DND-41 (cell line): Measurements from ENCODE around the gene KCNMA1.

Source experiments
- ATAC-seq: fragments of 200-7000 bp; cut with Tn5 transposase; 3 replicates; pipeline ENCODE4 v1.9.1; 2021; ENCODE audit warnings: low read depth; ENCODE audit not compliant: insufficient read depth
- DNase-seq: peaks from one replicate; pipeline ENCODE4 v3.0.0-alpha.2; 2020
- H2AFZ ChIP-seq: 2 replicates; pipeline ENCODE4 v1.6.0; 2012; ENCODE audit warnings: low read depth, low read length
- H3K27ac ChIP-seq: 2 replicates; pipeline ENCODE4 v1.5.1; 2012; ENCODE audit warnings: low read length, inconsistent platforms
- H3K27me3 ChIP-seq: fragments of 200-600 bp; sonication (generic); 2 replicates; pipeline ENCODE4 v1.6.0; 2012; ENCODE audit warnings: low read length, mild to moderate bottlenecking, inconsistent platforms; ENCODE audit not compliant: insufficient read depth, poor library complexity
- H3K36me3 ChIP-seq: 2 replicates; pipeline ENCODE4 v1.5.1; 2012; ENCODE audit warnings: low read length, inconsistent platforms; ENCODE audit not compliant: insufficient read depth
- H3K4me1 ChIP-seq: 2 replicates; pipeline ENCODE4 v1.5.1; 2012; ENCODE audit warnings: mild to moderate bottlenecking, low read length; ENCODE audit not compliant: insufficient read depth
- H3K4me2 ChIP-seq: 2 replicates; pipeline ENCODE4 v1.6.0; 2012; ENCODE audit warnings: mild to moderate bottlenecking, moderate library complexity, low read length, inconsistent platforms; ENCODE audit not compliant: insufficient read depth
- H3K4me3 ChIP-seq, 2 experiments: fragments of 200-600 bp in 1 of 2; shearing (Covaris generic) in 1 of 2; 2 replicates each; pipeline ENCODE4 v1.5.1; 2012 to 2016; ENCODE audit warnings: inconsistent platforms in 2 of 2, low read length in 2 of 2, mild to moderate bottlenecking in 2 of 2, low read depth in 1 of 2, moderate library complexity in 1 of 2
- H3K79me2 ChIP-seq: 2 replicates; pipeline ENCODE4 v1.6.0; 2012; ENCODE audit warnings: low read length, inconsistent platforms; ENCODE audit not compliant: insufficient read depth
- H3K9ac ChIP-seq: 2 replicates; pipeline ENCODE4 v1.6.0; 2012; ENCODE audit warnings: low read depth, mild to moderate bottlenecking, inconsistent platforms, low read length, moderate library complexity
- H3K9me3 ChIP-seq: 2 replicates; pipeline ENCODE4 v1.5.1; 2012; ENCODE audit warnings: low read length, moderate library complexity, mild to moderate bottlenecking, inconsistent platforms; ENCODE audit not compliant: insufficient read depth, severe bottlenecking
- H4K20me1 ChIP-seq: 2 replicates; pipeline ENCODE4 v1.6.0; 2012; ENCODE audit warnings: low read length; ENCODE audit not compliant: insufficient read depth
- EZH2 ChIP-seq: IDR thresholded peaks from 3 replicates; pipeline ENCODE4 v1.6.1; 2012; ENCODE audit warnings: borderline replicate concordance, low read depth, mild to moderate bottlenecking, moderate library complexity, low read length, inconsistent platforms; ENCODE audit not compliant: severe bottlenecking
- TF ChIP-seq, protein P1 (sequence below): IDR thresholded peaks from 2 replicates; pipeline ENCODE4 v1.5.1; 2012; ENCODE audit warnings: borderline replicate concordance, low read length, moderate library complexity, mild to moderate bottlenecking; ENCODE audit not compliant: poor library complexity, severe bottlenecking; ENCODE audit errors: extremely low read depth

The KCNMA1 gene

DNA sequence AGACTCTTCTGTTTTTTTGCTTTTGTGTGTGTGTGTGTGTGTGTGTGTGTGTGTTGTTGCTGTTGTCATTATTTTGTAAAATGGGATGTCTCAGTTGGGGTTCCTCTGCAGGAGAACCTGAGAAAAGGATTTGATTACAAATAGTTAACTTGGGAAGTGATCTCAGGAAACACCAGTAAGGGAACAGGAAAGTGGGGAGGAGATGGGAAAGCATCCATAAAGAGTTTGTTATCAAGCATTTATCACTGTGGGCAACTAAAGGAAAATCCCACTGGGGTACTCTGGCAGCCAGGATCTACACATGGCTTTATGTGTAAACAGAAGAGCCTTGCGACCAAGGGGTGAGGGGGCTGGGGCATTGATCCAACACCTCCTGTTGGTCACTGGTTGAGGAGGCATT, 485.4 kb downstream of the KCNMA1 start:
- H4K20me1 ChIP-seq: no peaks in the 10 kb centered on the region
- ATAC-seq: no peak
- no peak overlapping the region for H2AFZ ChIP-seq
- H3K79me2 ChIP-seq: no peaks in the 10 kb centered on the region
- H3K4me1 ChIP-seq: no peaks in the 10 kb centered on the region
- H3K4me3 ChIP-seq: no peak overlapping the region
- H3K9me3 ChIP-seq: no peaks in the 10 kb centered on the region
- DNase-seq: no peak
- no peak overlapping the region for H3K9ac ChIP-seq
- TF ChIP-seq EZH2: no peak
- TF ChIP-seq, protein P1, sequence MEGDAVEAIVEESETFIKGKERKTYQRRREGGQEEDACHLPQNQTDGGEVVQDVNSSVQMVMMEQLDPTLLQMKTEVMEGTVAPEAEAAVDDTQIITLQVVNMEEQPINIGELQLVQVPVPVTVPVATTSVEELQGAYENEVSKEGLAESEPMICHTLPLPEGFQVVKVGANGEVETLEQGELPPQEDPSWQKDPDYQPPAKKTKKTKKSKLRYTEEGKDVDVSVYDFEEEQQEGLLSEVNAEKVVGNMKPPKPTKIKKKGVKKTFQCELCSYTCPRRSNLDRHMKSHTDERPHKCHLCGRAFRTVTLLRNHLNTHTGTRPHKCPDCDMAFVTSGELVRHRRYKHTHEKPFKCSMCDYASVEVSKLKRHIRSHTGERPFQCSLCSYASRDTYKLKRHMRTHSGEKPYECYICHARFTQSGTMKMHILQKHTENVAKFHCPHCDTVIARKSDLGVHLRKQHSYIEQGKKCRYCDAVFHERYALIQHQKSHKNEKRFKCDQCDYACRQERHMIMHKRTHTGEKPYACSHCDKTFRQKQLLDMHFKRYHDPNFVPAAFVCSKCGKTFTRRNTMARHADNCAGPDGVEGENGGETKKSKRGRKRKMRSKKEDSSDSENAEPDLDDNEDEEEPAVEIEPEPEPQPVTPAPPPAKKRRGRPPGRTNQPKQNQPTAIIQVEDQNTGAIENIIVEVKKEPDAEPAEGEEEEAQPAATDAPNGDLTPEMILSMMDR: no peak
- H3K36me3 ChIP-seq: no peaks in the 10 kb centered on the region
- no peak overlapping the region for H3K27ac ChIP-seq
- peaks cover 17% of the 10 kb centered on the region for H3K27me3 ChIP-seq
- H3K4me2 ChIP-seq: no peak overlapping the region

DNA sequence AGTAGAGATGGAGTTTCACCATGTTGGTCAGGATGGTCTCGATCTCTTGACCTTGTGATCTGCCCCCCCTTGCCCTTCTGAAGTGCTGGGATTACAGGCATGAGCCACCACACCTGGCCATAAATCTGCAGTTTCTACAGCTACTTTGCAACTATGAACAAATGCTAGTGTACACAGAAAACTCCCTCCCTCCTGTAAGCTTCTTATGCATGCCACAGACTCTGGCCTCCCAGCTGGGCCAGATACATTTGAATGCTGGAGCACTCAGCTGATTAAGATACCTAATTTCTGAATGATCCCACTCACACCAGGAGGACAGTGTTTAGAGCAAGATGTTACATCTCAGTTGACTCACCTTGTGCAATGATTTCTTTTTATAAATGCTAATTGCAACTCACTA, 486.2 kb downstream of the KCNMA1 start:
- no peak overlapping the region for H3K27ac ChIP-seq
- H3K4me3 ChIP-seq: no peak overlapping the region
- TF ChIP-seq EZH2: no peak
- TF ChIP-seq, protein P1: no peak
- H3K9ac ChIP-seq: no peak overlapping the region
- H3K79me2 ChIP-seq: no peaks in the 10 kb centered on the region
- H3K27me3 ChIP-seq: peaks cover 12% of the 10 kb centered on the region
- H3K4me1 ChIP-seq: no peaks in the 10 kb centered on the region
- no peak for ATAC-seq
- no peak overlapping the region for H3K4me2 ChIP-seq
- H3K36me3 ChIP-seq: no peaks in the 10 kb centered on the region
- no peaks in the 10 kb centered on the region for H3K9me3 ChIP-seq
- no peak for DNase-seq
- H2AFZ ChIP-seq: no peak overlapping the region
- no peaks in the 10 kb centered on the region for H4K20me1 ChIP-seq

DNA sequence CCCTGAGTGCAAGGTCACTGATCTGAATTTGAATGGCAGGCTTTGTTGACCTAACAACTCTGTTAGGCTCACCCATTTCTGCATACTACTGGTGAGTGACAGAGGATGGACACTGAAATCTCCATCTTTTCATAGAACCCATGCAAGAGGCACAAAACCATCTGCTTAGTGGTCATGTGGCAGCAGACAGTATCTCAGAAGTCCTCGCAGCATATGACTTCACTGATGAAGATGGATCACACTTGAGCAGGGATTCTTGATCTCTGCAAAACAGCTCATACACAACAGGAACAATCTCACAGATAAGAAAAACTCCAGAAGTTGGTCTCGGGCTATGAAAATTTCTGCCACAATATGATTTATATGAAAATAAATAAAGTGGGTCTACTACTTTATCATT, 487.9 kb downstream of the KCNMA1 start:
- no peak overlapping the region for H3K4me2 ChIP-seq
- no peak for TF ChIP-seq EZH2
- TF ChIP-seq, protein P1: no peak
- no peak overlapping the region for H3K9ac ChIP-seq
- H3K9me3 ChIP-seq: no peaks in the 10 kb centered on the region
- ATAC-seq (no peak), DNase-seq (no peak)
- H3K4me1 ChIP-seq: no peaks in the 10 kb centered on the region
- no peak overlapping the region for H3K4me3 ChIP-seq
- H3K36me3 ChIP-seq: no peaks in the 10 kb centered on the region
- peaks cover 5% of the 10 kb centered on the region for H3K27me3 ChIP-seq
- no peaks in the 10 kb centered on the region for H4K20me1 ChIP-seq
- no peaks in the 10 kb centered on the region for H3K79me2 ChIP-seq
- no peak overlapping the region for H3K27ac ChIP-seq
- H2AFZ ChIP-seq: no peak overlapping the region

GRCh38 chr10:77149001-77149400, 488.6 kb downstream of the KCNMA1 start:
- no peak overlapping the region for H2AFZ ChIP-seq
- H3K27ac ChIP-seq: no peak overlapping the region
- H4K20me1 ChIP-seq: no peaks in the 10 kb centered on the region
- H3K36me3 ChIP-seq: no peaks in the 10 kb centered on the region
- H3K4me2 ChIP-seq: no peak overlapping the region
- H3K4me3 ChIP-seq: no peak overlapping the region
- peaks cover 3% of the 10 kb centered on the region for H3K27me3 ChIP-seq
- no peak for DNase-seq
- H3K9me3 ChIP-seq: no peaks in the 10 kb centered on the region
- TF ChIP-seq, protein P1: no peak
- TF ChIP-seq EZH2: no peak
- H3K79me2 ChIP-seq: no peaks in the 10 kb centered on the region
- no peak for ATAC-seq
- H3K4me1 ChIP-seq: no peaks in the 10 kb centered on the region
- no peak overlapping the region for H3K9ac ChIP-seq
